DND-41 (cell line): ENCODE results near the gene IPP.
"Not testable (repeated sequence)": the region's sequence is repeated elsewhere in the genome, so short reads cannot be mapped to it uniquely, and the experiment has no call there.

Source experiments
- ATAC-seq: fragments of 200-7000 bp; cut with Tn5 transposase; 3 replicates; pipeline ENCODE4 v1.9.1; 2021; ENCODE audit warnings: low read depth; ENCODE audit not compliant: insufficient read depth
- DNase-seq: peaks from one replicate; pipeline ENCODE4 v3.0.0-alpha.2; 2020
- H2AFZ ChIP-seq: 2 replicates; pipeline ENCODE4 v1.6.0; 2012; ENCODE audit warnings: low read depth, low read length
- H3K27ac ChIP-seq: 2 replicates; pipeline ENCODE4 v1.5.1; 2012; ENCODE audit warnings: low read length, inconsistent platforms
- H3K27me3 ChIP-seq: fragments of 200-600 bp; sonication (generic); 2 replicates; pipeline ENCODE4 v1.6.0; 2012; ENCODE audit warnings: low read length, mild to moderate bottlenecking, inconsistent platforms; ENCODE audit not compliant: insufficient read depth, poor library complexity
- H3K36me3 ChIP-seq: 2 replicates; pipeline ENCODE4 v1.5.1; 2012; ENCODE audit warnings: low read length, inconsistent platforms; ENCODE audit not compliant: insufficient read depth
- H3K4me1 ChIP-seq: 2 replicates; pipeline ENCODE4 v1.5.1; 2012; ENCODE audit warnings: mild to moderate bottlenecking, low read length; ENCODE audit not compliant: insufficient read depth
- H3K4me2 ChIP-seq: 2 replicates; pipeline ENCODE4 v1.6.0; 2012; ENCODE audit warnings: mild to moderate bottlenecking, moderate library complexity, low read length, inconsistent platforms; ENCODE audit not compliant: insufficient read depth
- H3K4me3 ChIP-seq, 2 experiments: fragments of 200-600 bp in 1 of 2; shearing (Covaris generic) in 1 of 2; 2 replicates each; pipeline ENCODE4 v1.5.1; 2012 to 2016; ENCODE audit warnings: inconsistent platforms in 2 of 2, low read length in 2 of 2, mild to moderate bottlenecking in 2 of 2, low read depth in 1 of 2, moderate library complexity in 1 of 2
- H3K79me2 ChIP-seq: 2 replicates; pipeline ENCODE4 v1.6.0; 2012; ENCODE audit warnings: low read length, inconsistent platforms; ENCODE audit not compliant: insufficient read depth
- H3K9ac ChIP-seq: 2 replicates; pipeline ENCODE4 v1.6.0; 2012; ENCODE audit warnings: low read depth, mild to moderate bottlenecking, inconsistent platforms, low read length, moderate library complexity
- H3K9me3 ChIP-seq: 2 replicates; pipeline ENCODE4 v1.5.1; 2012; ENCODE audit warnings: low read length, moderate library complexity, mild to moderate bottlenecking, inconsistent platforms; ENCODE audit not compliant: insufficient read depth, severe bottlenecking
- H4K20me1 ChIP-seq: 2 replicates; pipeline ENCODE4 v1.6.0; 2012; ENCODE audit warnings: low read length; ENCODE audit not compliant: insufficient read depth
- EZH2 ChIP-seq: IDR thresholded peaks from 3 replicates; pipeline ENCODE4 v1.6.1; 2012; ENCODE audit warnings: borderline replicate concordance, low read depth, mild to moderate bottlenecking, moderate library complexity, low read length, inconsistent platforms; ENCODE audit not compliant: severe bottlenecking
- TF ChIP-seq, protein P1 (sequence below): IDR thresholded peaks from 2 replicates; pipeline ENCODE4 v1.5.1; 2012; ENCODE audit warnings: borderline replicate concordance, low read length, moderate library complexity, mild to moderate bottlenecking; ENCODE audit not compliant: poor library complexity, severe bottlenecking; ENCODE audit errors: extremely low read depth

The IPP gene

DNA sequence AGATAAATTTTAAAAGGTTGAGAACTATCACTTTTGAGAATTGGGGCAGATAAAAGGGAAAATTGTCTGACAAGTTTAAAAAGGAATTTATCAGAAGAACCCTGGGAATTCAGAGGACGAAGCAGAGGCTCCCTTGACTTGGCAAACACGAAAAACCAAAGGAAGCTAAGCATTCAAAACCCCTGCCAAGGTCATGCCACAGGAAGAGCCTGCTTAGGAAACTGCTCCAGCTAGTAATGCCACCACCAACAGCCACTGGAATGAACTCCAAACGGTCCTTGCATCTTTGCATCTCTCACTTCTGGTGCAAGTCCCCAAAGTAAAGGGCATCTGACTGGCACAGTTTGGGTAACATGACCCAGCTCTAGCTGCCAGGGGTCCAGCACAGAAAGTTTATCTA is 71.3 kb downstream of the IPP start:
- DNase-seq (no peak), ATAC-seq (no peak)
- no peaks in the 10 kb centered on the region for H3K27me3 ChIP-seq
- H3K36me3 ChIP-seq, result peaks cover 17% of the 10 kb centered on the region
- H3K4me2 ChIP-seq, result no peak overlapping the region
- H2AFZ ChIP-seq, result no peak overlapping the region
- H3K79me2 ChIP-seq, result peaks cover 99% of the 10 kb centered on the region
- H3K9ac ChIP-seq, result no peak overlapping the region
- peaks cover 64% of the 10 kb centered on the region for H4K20me1 ChIP-seq
- H3K4me3 ChIP-seq, result no peak overlapping the region
- no peak overlapping the region for H3K27ac ChIP-seq
- H3K4me1 ChIP-seq, result peaks cover 24% of the 10 kb centered on the region
- TF ChIP-seq EZH2, result no peak
- TF ChIP-seq, protein P1, sequence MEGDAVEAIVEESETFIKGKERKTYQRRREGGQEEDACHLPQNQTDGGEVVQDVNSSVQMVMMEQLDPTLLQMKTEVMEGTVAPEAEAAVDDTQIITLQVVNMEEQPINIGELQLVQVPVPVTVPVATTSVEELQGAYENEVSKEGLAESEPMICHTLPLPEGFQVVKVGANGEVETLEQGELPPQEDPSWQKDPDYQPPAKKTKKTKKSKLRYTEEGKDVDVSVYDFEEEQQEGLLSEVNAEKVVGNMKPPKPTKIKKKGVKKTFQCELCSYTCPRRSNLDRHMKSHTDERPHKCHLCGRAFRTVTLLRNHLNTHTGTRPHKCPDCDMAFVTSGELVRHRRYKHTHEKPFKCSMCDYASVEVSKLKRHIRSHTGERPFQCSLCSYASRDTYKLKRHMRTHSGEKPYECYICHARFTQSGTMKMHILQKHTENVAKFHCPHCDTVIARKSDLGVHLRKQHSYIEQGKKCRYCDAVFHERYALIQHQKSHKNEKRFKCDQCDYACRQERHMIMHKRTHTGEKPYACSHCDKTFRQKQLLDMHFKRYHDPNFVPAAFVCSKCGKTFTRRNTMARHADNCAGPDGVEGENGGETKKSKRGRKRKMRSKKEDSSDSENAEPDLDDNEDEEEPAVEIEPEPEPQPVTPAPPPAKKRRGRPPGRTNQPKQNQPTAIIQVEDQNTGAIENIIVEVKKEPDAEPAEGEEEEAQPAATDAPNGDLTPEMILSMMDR, result no peak
- H3K9me3 ChIP-seq, result no peaks in the 10 kb centered on the region

GRCh38 chr1:45678489-45678888 is 72.0 kb downstream of the IPP start:
- no peak overlapping the region for H3K9ac ChIP-seq
- no peaks in the 10 kb centered on the region for H3K9me3 ChIP-seq
- H3K27me3 ChIP-seq, result no peaks in the 10 kb centered on the region
- H2AFZ ChIP-seq, result no peak overlapping the region
- ATAC-seq, result no peak
- TF ChIP-seq, protein P1, result no peak
- no peak for TF ChIP-seq EZH2
- H3K27ac ChIP-seq, result no peak overlapping the region
- H3K36me3 ChIP-seq, result peaks cover 17% of the 10 kb centered on the region
- H3K4me1 ChIP-seq, result peaks cover 17% of the 10 kb centered on the region
- DNase-seq, result no peak
- H4K20me1 ChIP-seq, result peaks cover 67% of the 10 kb centered on the region
- H3K4me2 ChIP-seq, result no peak overlapping the region
- H3K79me2 ChIP-seq, result peaks cover 99% of the 10 kb centered on the region
- no peak overlapping the region for H3K4me3 ChIP-seq

DNA sequence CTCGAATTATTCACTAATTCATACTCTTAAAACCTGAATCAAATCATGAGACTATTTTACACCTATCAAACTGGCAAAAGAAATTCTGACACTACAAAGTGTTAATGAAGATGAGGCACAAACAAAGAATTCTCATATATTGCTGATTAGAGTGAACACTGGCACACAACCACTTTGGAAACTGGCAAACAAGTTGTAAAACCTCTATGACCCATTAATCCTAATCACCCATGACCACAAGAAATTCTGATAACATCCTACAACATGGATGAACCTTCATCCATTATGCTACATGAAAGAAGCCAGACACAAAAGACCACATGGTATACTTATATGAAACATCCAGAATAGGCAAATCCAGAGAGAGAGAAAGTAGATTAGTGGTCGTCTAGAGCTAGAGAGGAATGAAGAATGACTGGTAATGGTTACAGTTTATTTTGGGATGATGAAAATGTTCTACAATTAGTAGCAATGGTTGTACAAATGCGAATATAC is 72.7 kb downstream of the IPP start:
- ATAC-seq (no peak), DNase-seq (no peak)
- H3K36me3 ChIP-seq, result peaks cover 22% of the 10 kb centered on the region
- H4K20me1 ChIP-seq, result peaks cover 70% of the 10 kb centered on the region
- no peak overlapping the region for H3K27ac ChIP-seq
- H3K4me1 ChIP-seq, result peaks cover 12% of the 10 kb centered on the region
- no peak overlapping the region for H3K9ac ChIP-seq
- no peak overlapping the region for H2AFZ ChIP-seq
- H3K4me2 ChIP-seq, result no peak overlapping the region
- peaks cover 99% of the 10 kb centered on the region for H3K79me2 ChIP-seq
- H3K27me3 ChIP-seq, result no peaks in the 10 kb centered on the region
- H3K9me3 ChIP-seq, result no peaks in the 10 kb centered on the region
- TF ChIP-seq EZH2, result no peak
- TF ChIP-seq, protein P1, result no peak
- no peak overlapping the region for H3K4me3 ChIP-seq

DNA sequence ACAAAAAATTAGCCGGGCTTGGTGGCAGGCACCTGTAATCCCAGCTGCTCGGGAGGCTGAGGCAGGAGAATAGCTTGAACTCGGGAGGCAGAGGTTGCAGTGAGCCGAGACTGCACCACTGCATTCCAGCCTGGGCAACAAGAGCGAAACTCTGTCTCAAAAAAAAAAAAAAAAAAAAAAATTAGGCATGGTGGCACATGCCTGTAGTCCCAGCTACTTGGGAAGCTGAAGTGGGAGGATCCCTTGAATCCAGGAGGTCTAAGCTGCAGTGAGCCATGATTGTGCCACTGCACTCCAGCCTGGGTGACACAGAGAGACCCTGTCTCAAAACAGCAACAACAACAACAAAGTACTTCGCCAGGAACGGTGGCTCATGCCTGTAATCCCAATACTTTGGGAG is 73.9 kb downstream of the IPP start:
- not testable (repeated sequence) for ATAC-seq, H3K27me3 ChIP-seq
- H3K36me3 ChIP-seq, result peaks cover 23% of the 10 kb centered on the region

More for the DNA sequence above, 73.9 kb downstream of the IPP start:
- not testable (repeated sequence) for H3K4me2 ChIP-seq, H3K9ac ChIP-seq, H3K27ac ChIP-seq, H3K9me3 ChIP-seq, H2AFZ ChIP-seq, H3K4me3 ChIP-seq, DNase-seq, H3K4me1 ChIP-seq
- Histone ChIP-seq H3K79me2 (peaks cover 99% of the 10 kb centered on the region), H4K20me1 (peaks cover 69% of the 10 kb centered on the region)
